Muscle layer of colon (tissue), 2 donors: Measurements from ENCODE around the gene PACS1.

ENCODE experiments used
- H3K27ac ChIP-seq: one replicate; pipeline ENCODE4 v1.7.0; 2013; ENCODE audit warnings: low read depth, mild to moderate bottlenecking, low read length, moderate library complexity
- H3K27me3 ChIP-seq, 2 donors: one replicate each; pipeline ENCODE4 v1.7.0; 2013; ENCODE audit warnings: low read length in 2 of 2, mild to moderate bottlenecking in 2 of 2; ENCODE audit not compliant: insufficient read depth in 2 of 2, control insufficient read depth in 1 of 2
- H3K36me3 ChIP-seq: one replicate; pipeline ENCODE4 v1.7.0; 2013; ENCODE audit warnings: mild to moderate bottlenecking, low read length; ENCODE audit not compliant: insufficient read depth
- H3K4me1 ChIP-seq: one replicate; pipeline ENCODE4 v1.7.0; 2013; ENCODE audit warnings: mild to moderate bottlenecking, low read length; ENCODE audit not compliant: insufficient read depth
- H3K4me3 ChIP-seq, 2 donors: one replicate each; pipeline ENCODE4 v1.7.0; 2013; ENCODE audit warnings: low read length in 2 of 2, low read depth in 1 of 2, mild to moderate bottlenecking in 1 of 2, moderate library complexity in 1 of 2
- H3K9ac ChIP-seq: one replicate; pipeline ENCODE4 v1.7.0; 2013; ENCODE audit warnings: low read length
- H3K9me3 ChIP-seq: one replicate; pipeline ENCODE4 v1.7.0; 2013; ENCODE audit warnings: mild to moderate bottlenecking, low read length
- donor health status: abdominal sarcoma.
- donor health status: Adenocarcinoma of cecum.

The PACS1 gene

GRCh38 chr11:66195867-66196266, 125.8 kb downstream of the PACS1 start:
- no peaks in the 10 kb centered on the region for H3K9me3 ChIP-seq
- H3K9ac ChIP-seq = no peak overlapping the region
- H3K4me3 ChIP-seq = no peak overlapping the region
- H3K4me1 ChIP-seq = no peaks in the 10 kb centered on the region
- H3K27me3 ChIP-seq = no peaks in the 10 kb centered on the region
- peaks cover 17% of the 10 kb centered on the region for H3K36me3 ChIP-seq
- no peak overlapping the region for H3K27ac ChIP-seq

DNA sequence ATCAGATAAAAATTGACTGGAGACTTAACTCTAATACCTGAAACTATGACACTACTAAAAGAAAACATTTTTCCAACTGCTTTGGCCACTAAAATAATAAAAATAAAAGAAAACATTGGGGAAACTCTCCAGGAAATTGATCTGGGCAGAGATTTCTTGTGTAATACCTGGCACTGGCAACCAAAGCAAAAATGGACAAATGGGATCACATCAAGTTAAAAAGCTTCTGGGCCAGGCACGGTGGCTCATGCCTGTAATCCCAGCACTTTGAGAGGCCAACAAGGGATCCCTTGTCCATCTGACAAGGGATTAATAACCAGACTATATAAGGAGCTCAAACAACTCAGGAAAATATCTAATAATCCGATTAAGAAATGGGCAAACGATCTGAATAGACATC, 133.8 kb downstream of the PACS1 start:
- no peaks in the 10 kb centered on the region for H3K9me3 ChIP-seq
- H3K36me3 ChIP-seq = no peaks in the 10 kb centered on the region
- no peaks in the 10 kb centered on the region for H3K4me1 ChIP-seq
- no peak overlapping the region for H3K9ac ChIP-seq
- H3K27me3 ChIP-seq = no peaks in the 10 kb centered on the region
- no peak overlapping the region for H3K4me3 ChIP-seq
- no peak overlapping the region for H3K27ac ChIP-seq

DNA sequence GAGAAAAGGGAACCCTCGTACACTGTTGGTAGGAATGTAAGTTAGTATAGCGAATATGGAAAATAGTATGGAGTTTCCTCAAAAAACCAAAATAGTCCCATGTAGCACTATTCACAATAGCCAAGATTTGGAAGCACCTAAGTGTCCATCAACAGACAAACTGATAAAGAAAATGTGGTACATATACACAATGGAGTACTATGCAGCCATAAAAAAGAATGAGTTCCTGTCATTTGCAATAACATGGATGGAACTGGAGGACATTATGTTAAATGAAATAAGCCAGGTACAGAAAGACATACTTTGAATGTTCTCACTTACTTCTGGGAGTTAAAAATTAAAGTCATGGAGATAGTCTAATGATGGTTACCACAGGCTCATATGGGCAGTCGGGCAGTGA, 134.3 kb downstream of the PACS1 start:
- H3K4me3 ChIP-seq = no peak overlapping the region
- H3K9me3 ChIP-seq = no peaks in the 10 kb centered on the region
- H3K27ac ChIP-seq = no peak overlapping the region
- no peaks in the 10 kb centered on the region for H3K27me3 ChIP-seq
- no peaks in the 10 kb centered on the region for H3K36me3 ChIP-seq
- no peaks in the 10 kb centered on the region for H3K4me1 ChIP-seq
- H3K9ac ChIP-seq = no peak overlapping the region

DNA sequence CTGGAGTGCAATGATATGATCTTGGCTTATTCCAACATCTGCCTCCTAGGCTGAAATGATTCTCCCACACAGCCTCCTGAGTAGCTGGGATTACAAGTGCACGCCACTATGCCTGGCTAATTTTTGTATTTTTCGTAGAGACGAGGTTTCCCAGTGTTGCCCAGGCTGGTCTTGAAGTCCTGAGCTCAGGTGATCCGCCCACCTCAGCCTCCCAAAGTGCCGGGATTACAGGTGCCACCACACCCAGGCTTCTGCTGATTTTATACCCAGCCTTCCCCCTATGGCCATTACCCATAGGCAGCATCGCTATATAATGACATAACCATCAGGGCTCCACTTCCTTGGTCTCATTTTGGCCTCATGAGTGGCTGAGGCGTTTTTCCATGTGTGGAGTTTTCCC, 137.7 kb downstream of the PACS1 start:
- H3K9me3 ChIP-seq = no peaks in the 10 kb centered on the region
- H3K4me3 ChIP-seq = no peak overlapping the region
- H3K36me3 ChIP-seq = peaks cover 12% of the 10 kb centered on the region
- no peaks in the 10 kb centered on the region for H3K4me1 ChIP-seq
- H3K27me3 ChIP-seq = no peaks in the 10 kb centered on the region
- no peak overlapping the region for H3K9ac ChIP-seq
- no peak overlapping the region for H3K27ac ChIP-seq

DNA sequence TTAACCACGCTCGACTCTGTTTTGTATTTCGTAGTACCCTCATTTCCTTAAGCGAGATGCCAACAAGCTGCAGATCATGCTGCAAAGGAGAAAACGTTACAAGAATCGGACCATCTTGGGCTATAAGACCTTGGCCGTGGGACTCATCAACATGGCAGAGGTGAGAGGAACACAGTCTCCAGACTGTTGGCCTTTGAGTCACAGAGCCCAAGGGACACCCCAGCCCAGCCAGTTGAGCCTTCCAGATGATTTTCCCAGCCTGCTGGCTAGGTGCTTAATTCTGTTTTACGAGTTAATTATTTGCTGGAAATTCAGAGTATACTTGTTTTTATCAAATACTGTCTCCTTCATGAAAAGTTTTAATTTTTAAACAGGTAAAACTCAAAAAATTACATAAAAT, 141.0 kb downstream of the PACS1 start:
- no peak overlapping the region for H3K27ac ChIP-seq

GRCh38 chr11:66216911-66217310, 146.8 kb downstream of the PACS1 start:
- Histone ChIP-seq H3K9ac (no peak overlapping the region), H3K36me3 (peaks cover 43% of the 10 kb centered on the region), H3K4me3 (no peak overlapping the region)

More for the DNA sequence above, 141.0 kb downstream of the PACS1 start:
- Histone ChIP-seq H3K4me3 (no peak overlapping the region), H3K27me3 (no peaks in the 10 kb centered on the region), H3K36me3 (peaks cover 20% of the 10 kb centered on the region), H3K9ac (no peak overlapping the region), H3K4me1 (no peaks in the 10 kb centered on the region), H3K9me3 (no peaks in the 10 kb centered on the region)

GRCh38 chr11:66218036-66218435, 148.0 kb downstream of the PACS1 start:
- peaks cover 43% of the 10 kb centered on the region for H3K36me3 ChIP-seq
- no peaks in the 10 kb centered on the region for H3K27me3 ChIP-seq
- no peak overlapping the region for H3K9ac ChIP-seq
- H3K9me3 ChIP-seq = no peaks in the 10 kb centered on the region
- H3K27ac ChIP-seq = no peak overlapping the region
- H3K4me3 ChIP-seq = no peak overlapping the region
- no peaks in the 10 kb centered on the region for H3K4me1 ChIP-seq

More at GRCh38 chr11:66216911-66217310, 146.8 kb downstream of the PACS1 start:
- Histone ChIP-seq H3K27me3 (no peaks in the 10 kb centered on the region), H3K4me1 (no peaks in the 10 kb centered on the region), H3K27ac (no peak overlapping the region), H3K9me3 (no peaks in the 10 kb centered on the region)

GRCh38 chr11:66218846-66219620, 149.0 kb downstream of the PACS1 start:
- H3K27ac ChIP-seq = no peak overlapping the region
- no peaks in the 10 kb centered on the region for H3K9me3 ChIP-seq
- no peak overlapping the region for H3K9ac ChIP-seq
- H3K27me3 ChIP-seq = no peaks in the 10 kb centered on the region
- H3K4me3 ChIP-seq = no peak overlapping the region
- H3K4me1 ChIP-seq = no peaks in the 10 kb centered on the region
- peaks cover 39% of the 10 kb centered on the region for H3K36me3 ChIP-seq

DNA sequence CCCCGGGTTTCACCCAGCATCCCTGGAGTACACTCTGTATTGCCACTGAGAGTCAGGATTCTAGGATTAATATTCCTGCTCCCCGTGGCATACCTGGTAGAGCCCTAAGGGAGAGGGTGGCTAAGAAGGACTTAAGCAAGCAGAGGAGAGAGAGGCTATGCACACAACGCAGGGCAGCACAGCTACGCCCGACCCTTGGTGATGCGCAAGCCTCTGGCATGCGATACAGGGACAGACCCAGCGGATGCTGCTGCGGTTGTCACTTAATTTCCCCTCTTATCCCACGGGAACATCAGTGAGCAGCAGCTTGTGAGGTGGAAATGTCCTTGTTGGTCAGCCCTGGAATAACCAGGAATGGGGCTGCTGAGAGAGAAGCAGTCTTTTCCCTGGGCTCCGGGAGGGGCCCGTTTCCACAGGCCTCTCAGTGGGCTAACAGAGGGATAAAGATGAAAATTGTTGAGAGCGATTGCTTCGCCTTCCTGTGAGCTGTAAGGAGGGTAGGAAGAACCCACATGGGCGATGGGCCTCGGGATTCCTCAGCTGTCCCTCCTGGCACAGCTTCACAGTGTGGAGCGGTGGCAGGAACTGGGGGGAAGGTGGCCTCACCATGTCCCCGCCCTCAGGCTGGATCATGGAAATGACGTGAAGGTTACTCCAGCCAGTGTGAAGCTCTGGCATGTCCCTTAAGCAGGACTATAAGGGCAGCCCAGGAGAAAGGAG, 149.9 kb downstream of the PACS1 start:
- no peaks in the 10 kb centered on the region for H3K4me1 ChIP-seq
- no peaks in the 10 kb centered on the region for H3K27me3 ChIP-seq
- H3K9me3 ChIP-seq = no peaks in the 10 kb centered on the region
- no peak overlapping the region for H3K4me3 ChIP-seq
- no peak overlapping the region for H3K9ac ChIP-seq
- H3K27ac ChIP-seq = no peak overlapping the region
- peaks cover 48% of the 10 kb centered on the region for H3K36me3 ChIP-seq

GRCh38 chr11:66220566-66220935, 150.5 kb downstream of the PACS1 start:
- peaks cover 50% of the 10 kb centered on the region for H3K36me3 ChIP-seq
- no peaks in the 10 kb centered on the region for H3K4me1 ChIP-seq
- no peaks in the 10 kb centered on the region for H3K9me3 ChIP-seq
- no peak overlapping the region for H3K9ac ChIP-seq
- no peaks in the 10 kb centered on the region for H3K27me3 ChIP-seq
- no peak overlapping the region for H3K27ac ChIP-seq
- no peak overlapping the region for H3K4me3 ChIP-seq

DNA sequence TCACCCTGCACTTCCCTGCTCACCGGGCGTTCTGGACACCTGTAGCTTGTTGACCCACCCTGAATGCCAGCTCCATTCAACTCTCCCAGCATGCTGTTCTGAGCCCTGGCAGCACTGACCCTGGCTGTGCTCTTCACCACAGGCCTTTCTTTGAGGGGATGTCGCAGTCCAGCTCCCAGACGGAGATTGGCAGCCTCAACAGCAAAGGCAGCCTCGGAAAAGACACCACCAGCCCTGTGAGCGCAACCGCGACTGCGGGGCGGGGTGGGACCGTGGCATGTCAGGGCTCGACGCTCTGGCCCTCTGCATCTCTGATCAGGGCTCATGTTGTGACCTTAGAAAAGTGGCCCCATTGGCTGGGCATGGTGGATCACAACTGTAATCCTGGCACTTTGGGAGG, 150.9 kb downstream of the PACS1 start:
- no peak overlapping the region for H3K9ac ChIP-seq
- no peaks in the 10 kb centered on the region for H3K4me1 ChIP-seq
- no peak overlapping the region for H3K27ac ChIP-seq
- H3K27me3 ChIP-seq = no peaks in the 10 kb centered on the region
- no peak overlapping the region for H3K4me3 ChIP-seq
- H3K9me3 ChIP-seq = no peaks in the 10 kb centered on the region
- peaks cover 48% of the 10 kb centered on the region for H3K36me3 ChIP-seq
